ENCODE data around the gene GAB2.
"Not testable (repeated sequence)": the region's sequence is repeated elsewhere in the genome, so short reads cannot be mapped to it uniquely, and the experiment has no call there.

- TF ChIP-seq, protein P1, sequence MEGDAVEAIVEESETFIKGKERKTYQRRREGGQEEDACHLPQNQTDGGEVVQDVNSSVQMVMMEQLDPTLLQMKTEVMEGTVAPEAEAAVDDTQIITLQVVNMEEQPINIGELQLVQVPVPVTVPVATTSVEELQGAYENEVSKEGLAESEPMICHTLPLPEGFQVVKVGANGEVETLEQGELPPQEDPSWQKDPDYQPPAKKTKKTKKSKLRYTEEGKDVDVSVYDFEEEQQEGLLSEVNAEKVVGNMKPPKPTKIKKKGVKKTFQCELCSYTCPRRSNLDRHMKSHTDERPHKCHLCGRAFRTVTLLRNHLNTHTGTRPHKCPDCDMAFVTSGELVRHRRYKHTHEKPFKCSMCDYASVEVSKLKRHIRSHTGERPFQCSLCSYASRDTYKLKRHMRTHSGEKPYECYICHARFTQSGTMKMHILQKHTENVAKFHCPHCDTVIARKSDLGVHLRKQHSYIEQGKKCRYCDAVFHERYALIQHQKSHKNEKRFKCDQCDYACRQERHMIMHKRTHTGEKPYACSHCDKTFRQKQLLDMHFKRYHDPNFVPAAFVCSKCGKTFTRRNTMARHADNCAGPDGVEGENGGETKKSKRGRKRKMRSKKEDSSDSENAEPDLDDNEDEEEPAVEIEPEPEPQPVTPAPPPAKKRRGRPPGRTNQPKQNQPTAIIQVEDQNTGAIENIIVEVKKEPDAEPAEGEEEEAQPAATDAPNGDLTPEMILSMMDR (IDR thresholded peaks at IDR 0.05): not testable (repeated sequence)
- TF ChIP-seq POLR2A, POLR2AphosphoS5 (IDR thresholded peaks at IDR 0.05): not testable (repeated sequence)
Observed at GRCh38 chr11:78222726-78223125, 194.9 kb downstream of the GAB2 start.

All from suprapubic skin (tissue), 4 donors.